Large intestine (tissue), 3 donors: ENCODE results near the gene EIF3F. TPM values are rescaled to one million over a fixed set of nuclear protein-coding genes. Genes with fewer than 3 reads are reported as not detected.

ENCODE experiments used
- DNase-seq, 2 donors: peaks; one replicate each; pipeline versions ENCODE4 v3.0.0 to v3.0.0-alpha.2; 2013
- H3K27ac ChIP-seq: one replicate; pipeline ENCODE4 v1.5.1; 2013; ENCODE audit warnings: low read length
- H3K27me3 ChIP-seq: 2 replicates; pipeline ENCODE4 v1.6.1; 2013; ENCODE audit warnings: low read length; ENCODE audit not compliant: control insufficient read depth, insufficient read depth
- H3K36me3 ChIP-seq: 2 replicates; pipeline ENCODE4 v1.6.1; 2013; ENCODE audit warnings: low read length; ENCODE audit not compliant: control insufficient read depth, insufficient read depth
- H3K4me1 ChIP-seq: one replicate; pipeline ENCODE4 v1.6.1; 2013; ENCODE audit warnings: low read length; ENCODE audit not compliant: control insufficient read depth, insufficient read depth
- H3K4me3 ChIP-seq: one replicate; pipeline ENCODE4 v1.5.1; 2013; ENCODE audit warnings: low read length
- H3K9me3 ChIP-seq: one replicate; pipeline ENCODE4 v1.6.1; 2013; ENCODE audit warnings: mild to moderate bottlenecking, low read depth, low read length, moderate library complexity; ENCODE audit not compliant: control insufficient read depth
- WGBS: methylation state at CpG from one replicate; pipeline ENCODE4 v1.1.5; 2013; ENCODE audit warnings: low lambda C conversion rate; ENCODE audit not compliant: insufficient coverage; 5-methylcytosine and 5-hydroxymethylcytosine counted together
- polyA plus RNA-seq: library from polyadenylated mRNA; unstranded; fragments of 120-200 nt; gene quantifications from one replicate; pipeline ENCODE4 v1.2.1, GENCODE V29; 2013

EIF3F gene
- polyA plus RNA-seq, 1 donor, result 357 TPM

GRCh38 chr11:8031248-8032115 lies 44.3 kb downstream of the EIF3F start:
- peaks cover 14% of the 10 kb centered on the region for H3K4me1 ChIP-seq
- no peak for DNase-seq
- no peak overlapping the region for H3K27ac ChIP-seq
- H3K9me3 ChIP-seq, result no peaks in the 10 kb centered on the region
- H3K4me3 ChIP-seq, result no peak overlapping the region
- no peaks in the 10 kb centered on the region for H3K36me3 ChIP-seq
- H3K27me3 ChIP-seq, result no peaks in the 10 kb centered on the region
- WGBS, result no CpG with 5 or more reads among the region's 32 CpGs

GRCh38 chr11:8032122-8032521 lies 45.0 kb downstream of the EIF3F start:
- H3K9me3 ChIP-seq, result no peaks in the 10 kb centered on the region
- no peaks in the 10 kb centered on the region for H3K36me3 ChIP-seq
- H3K4me3 ChIP-seq, result no peak overlapping the region
- no peak overlapping the region for H3K27ac ChIP-seq
- 100% methylated on average over 1 of the region's 10 CpGs for WGBS
- H3K27me3 ChIP-seq, result no peaks in the 10 kb centered on the region
- DNase-seq, result no peak
- H3K4me1 ChIP-seq, result peaks cover 14% of the 10 kb centered on the region

- Histone ChIP-seq H3K4me3 (no peak overlapping the region), H3K27ac (no peak overlapping the region), H3K9me3 (no peaks in the 10 kb centered on the region), H3K36me3 (no peaks in the 10 kb centered on the region), H3K4me1 (peaks cover 14% of the 10 kb centered on the region), H3K27me3 (no peaks in the 10 kb centered on the region)
- peak in 1 of 2 donors; percentile 78 for DNase-seq
- no CpG with 5 or more reads among the region's 20 CpGs for whole genome bisulfite sequencing
Observed at GRCh38 chr11:8032576-8033304, 45.6 kb downstream of the EIF3F start.

GRCh38 chr11:8033305-8034105 lies 46.4 kb downstream of the EIF3F start:
- Histone ChIP-seq H3K4me3 (no peak overlapping the region), H3K27ac (no peak overlapping the region), H3K27me3 (no peaks in the 10 kb centered on the region), H3K9me3 (no peaks in the 10 kb centered on the region), H3K4me1 (peaks cover 14% of the 10 kb centered on the region), H3K36me3 (no peaks in the 10 kb centered on the region)
- no CpG with 5 or more reads among the region's 19 CpGs for WGBS
- peak in 1 of 2 donors; percentile 83 for DNase-seq

GRCh38 chr11:8034106-8034585 lies 47.0 kb downstream of the EIF3F start:
- Histone ChIP-seq H3K27me3 (no peaks in the 10 kb centered on the region), H3K4me1 (peaks cover 14% of the 10 kb centered on the region), H3K27ac (no peak overlapping the region), H3K9me3 (no peaks in the 10 kb centered on the region), H3K4me3 (no peak overlapping the region), H3K36me3 (no peaks in the 10 kb centered on the region)
- DNase-seq, result no peak
- WGBS, result no CpG with 5 or more reads among the region's 3 CpGs

GRCh38 chr11:8034604-8035190 lies 47.6 kb downstream of the EIF3F start:
- no peaks in the 10 kb centered on the region for H3K27me3 ChIP-seq
- no peak overlapping the region for H3K27ac ChIP-seq
- WGBS, result 0% methylated on average over 1 of the region's 5 CpGs
- H3K4me3 ChIP-seq, result no peak overlapping the region
- peaks cover 14% of the 10 kb centered on the region for H3K4me1 ChIP-seq
- no peaks in the 10 kb centered on the region for H3K9me3 ChIP-seq
- DNase-seq, result peak; percentile 19 to 62
- no peaks in the 10 kb centered on the region for H3K36me3 ChIP-seq

- Histone ChIP-seq H3K27me3 (no peaks in the 10 kb centered on the region), H3K4me1 (peaks cover 14% of the 10 kb centered on the region), H3K27ac (no peak overlapping the region), H3K9me3 (no peaks in the 10 kb centered on the region), H3K4me3 (no peak overlapping the region), H3K36me3 (no peaks in the 10 kb centered on the region)
- 0% methylated on average over 1 of the region's 11 CpGs for WGBS
- DNase-seq, result no peak
Observed at GRCh38 chr11:8035200-8035855, 48.2 kb downstream of the EIF3F start.

- Histone ChIP-seq H3K27ac (no peak overlapping the region), H3K36me3 (no peaks in the 10 kb centered on the region), H3K4me1 (peaks cover 14% of the 10 kb centered on the region), H3K27me3 (no peaks in the 10 kb centered on the region), H3K9me3 (no peaks in the 10 kb centered on the region), H3K4me3 (no peak overlapping the region)
- 100% methylated on average over 1 of the region's 5 CpGs for WGBS
- no peak for DNase-seq
Observed at GRCh38 chr11:8036002-8036802, 49.1 kb downstream of the EIF3F start.

GRCh38 chr11:8036986-8037385 lies 49.8 kb downstream of the EIF3F start:
- no CpG with 5 or more reads among the region's 5 CpGs for WGBS
- Histone ChIP-seq H3K27me3 (no peaks in the 10 kb centered on the region), H3K4me1 (peaks cover 14% of the 10 kb centered on the region), H3K4me3 (no peak overlapping the region), H3K9me3 (no peaks in the 10 kb centered on the region), H3K36me3 (no peaks in the 10 kb centered on the region), H3K27ac (no peak overlapping the region)
- DNase-seq, result no peak
